ENCODE results near the gene TMEM184A. TPM values are rescaled to one million over a fixed set of nuclear protein-coding genes. Genes with fewer than 3 reads are reported as not detected.
"Not testable (repeated sequence)": the region's sequence is repeated elsewhere in the genome, so short reads cannot be mapped to it uniquely, and the experiment has no call there.

Gene TMEM184A
- total RNA-seq, 1 donor from 2014 or later = 3.4 TPM

DNA sequence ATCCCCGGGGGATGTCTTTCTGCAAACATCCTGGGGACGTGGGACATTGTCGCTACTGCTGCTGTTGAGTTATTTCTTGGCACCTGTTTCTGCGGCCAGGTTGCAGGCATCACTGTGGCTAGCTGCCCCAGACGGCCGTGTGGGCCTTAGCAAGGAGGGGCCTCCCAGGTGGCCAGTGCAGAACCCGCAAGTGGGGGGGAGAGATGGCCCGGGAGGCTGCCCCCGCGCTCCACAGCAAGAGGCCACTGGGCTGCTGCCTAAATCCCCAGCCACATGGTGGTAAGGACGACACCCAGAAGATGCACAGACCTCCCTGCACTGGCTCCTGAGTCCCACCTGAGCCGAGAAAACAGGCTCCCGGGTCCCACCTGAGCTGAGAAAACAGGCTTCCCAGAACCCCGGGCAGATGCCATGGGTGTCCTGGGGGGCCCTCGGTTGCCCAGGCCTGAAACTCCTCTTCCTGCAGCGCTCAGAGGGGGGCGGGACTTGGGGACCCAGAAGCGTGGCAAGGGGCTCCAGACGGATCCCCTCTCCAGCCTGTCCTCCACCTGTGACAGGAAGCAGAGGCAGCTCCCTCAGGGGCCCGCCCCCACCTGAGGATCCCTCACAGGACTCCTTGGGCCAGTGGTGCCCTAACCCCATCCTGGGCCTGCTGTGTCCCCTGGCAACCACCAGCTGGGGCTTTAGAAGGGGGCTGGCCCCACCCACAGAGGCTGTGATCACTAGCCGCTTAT lies 26.5 kb downstream of the TMEM184A start:
- DNase-seq (ENCODE audit: low spot score) = no peak

GRCh38 chr7:1526271-1526754 lies 29.7 kb downstream of the TMEM184A start:
- no peak for DNase-seq (ENCODE audit: low spot score)

- no peak for DNase-seq (ENCODE audit: low spot score)
These were observed 30.6 kb downstream of the TMEM184A start for GRCh38 chr7:1525409-1525808.

DNA sequence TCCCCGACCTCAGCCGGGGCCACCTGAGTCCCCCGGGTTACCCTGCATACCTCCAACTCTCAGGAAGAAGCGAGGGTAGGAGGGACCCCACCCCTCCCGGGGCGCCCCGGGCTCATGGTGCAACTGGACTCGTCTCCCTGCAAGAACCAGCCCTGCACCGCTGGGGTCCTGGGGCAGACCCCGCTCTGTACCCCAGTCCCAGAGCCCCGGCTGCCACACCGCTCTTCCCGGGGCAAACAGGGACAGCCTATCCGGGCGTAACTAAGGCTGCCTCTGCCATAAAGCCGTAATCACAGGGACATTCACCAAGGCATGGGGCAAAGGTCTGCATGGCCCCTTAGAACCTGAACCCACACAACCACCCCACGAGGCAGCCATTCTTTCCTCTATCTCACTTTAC lies 32.2 kb downstream of the TMEM184A start:
- no peak for DNase-seq (ENCODE audit: low spot score)

- DNase-seq (ENCODE audit: low spot score) = no peak
These were observed 32.8 kb downstream of the TMEM184A start for GRCh38 chr7:1523208-1523607.

DNA sequence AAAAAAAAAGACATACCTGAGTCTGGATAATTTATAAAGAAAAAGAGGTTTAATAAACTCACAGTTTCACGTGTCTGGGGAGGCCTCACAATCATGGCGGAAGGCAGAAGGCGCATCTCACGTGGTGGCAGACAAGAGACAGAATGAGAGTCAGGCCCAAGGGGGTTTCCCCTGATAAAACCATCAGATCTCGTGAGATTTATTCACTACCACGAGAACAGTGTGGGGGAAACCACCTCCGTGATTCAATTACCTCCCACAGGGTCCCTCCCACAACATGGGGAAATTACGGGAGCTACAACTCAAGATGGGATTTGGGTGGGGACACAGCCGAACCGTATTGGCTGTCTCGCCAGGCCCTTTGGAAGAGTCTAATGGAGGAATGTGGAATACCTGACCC lies 34.5 kb downstream of the TMEM184A start:
- no peak for DNase-seq (ENCODE audit: low spot score)

DNA sequence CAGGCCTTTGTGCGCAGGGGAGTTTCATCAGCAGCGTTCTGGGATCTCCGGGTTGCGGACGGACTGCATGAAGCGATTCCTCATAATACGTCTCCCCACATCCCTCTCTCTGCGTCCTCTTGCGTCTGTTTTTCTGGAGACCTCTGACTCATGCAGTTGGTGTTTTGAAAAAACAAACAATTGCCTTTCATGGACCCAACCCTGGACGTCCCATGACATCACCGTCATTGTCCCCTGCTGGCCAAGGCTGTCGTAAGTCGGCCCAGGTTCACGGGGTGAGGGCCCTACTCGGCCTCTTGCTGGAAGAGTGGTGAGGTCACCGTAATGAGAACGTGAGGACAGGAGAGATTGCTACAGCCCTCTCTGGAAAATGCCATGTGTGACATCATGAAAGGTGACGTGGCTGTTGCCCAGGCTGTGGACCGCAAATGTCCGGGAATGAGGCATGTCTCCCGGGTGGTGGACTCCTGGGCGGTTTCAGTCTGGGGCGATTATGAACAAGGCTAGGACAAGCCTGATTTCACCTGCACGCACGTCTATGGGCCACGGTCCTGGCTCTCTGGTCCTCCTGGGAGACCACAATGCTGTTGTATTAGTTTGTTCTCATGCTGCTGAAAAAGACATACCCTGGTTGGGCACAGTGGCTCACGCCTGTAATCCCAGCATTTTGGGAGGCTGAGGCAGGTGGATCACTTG lies 35.3 kb downstream of the TMEM184A start:
- no peak for DNase-seq (ENCODE audit: low spot score)

DNA sequence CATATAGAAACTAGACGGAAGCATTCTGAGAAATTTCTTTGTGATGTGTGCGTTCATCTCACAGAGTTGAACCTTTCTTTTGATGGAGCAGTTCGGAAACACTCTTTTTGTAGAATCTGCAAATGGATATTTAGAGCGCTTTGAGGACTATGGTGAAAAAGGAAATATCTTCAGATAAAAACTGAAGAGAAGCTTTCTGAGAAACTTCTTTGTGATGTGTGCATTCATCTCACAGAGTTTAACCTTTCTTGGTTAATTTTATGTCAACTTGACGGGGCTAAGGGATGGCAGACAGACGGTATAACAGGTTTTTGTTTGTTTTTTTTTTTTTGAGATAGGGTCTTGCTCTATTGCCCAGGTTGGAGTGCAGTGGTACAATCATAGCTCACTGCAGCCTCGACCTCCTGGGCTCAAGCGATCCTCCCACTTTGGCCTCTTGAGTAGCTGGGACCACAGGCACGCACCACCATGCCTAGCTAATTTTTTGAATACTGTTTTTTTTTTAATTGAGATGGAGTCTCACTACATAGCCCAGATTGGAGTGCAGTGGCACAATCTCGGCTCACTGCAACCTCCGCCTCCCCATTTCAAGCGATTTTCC lies 36.6 kb downstream of the TMEM184A start:
- not testable (repeated sequence) for DNase-seq (ENCODE audit: low spot score)

DNA sequence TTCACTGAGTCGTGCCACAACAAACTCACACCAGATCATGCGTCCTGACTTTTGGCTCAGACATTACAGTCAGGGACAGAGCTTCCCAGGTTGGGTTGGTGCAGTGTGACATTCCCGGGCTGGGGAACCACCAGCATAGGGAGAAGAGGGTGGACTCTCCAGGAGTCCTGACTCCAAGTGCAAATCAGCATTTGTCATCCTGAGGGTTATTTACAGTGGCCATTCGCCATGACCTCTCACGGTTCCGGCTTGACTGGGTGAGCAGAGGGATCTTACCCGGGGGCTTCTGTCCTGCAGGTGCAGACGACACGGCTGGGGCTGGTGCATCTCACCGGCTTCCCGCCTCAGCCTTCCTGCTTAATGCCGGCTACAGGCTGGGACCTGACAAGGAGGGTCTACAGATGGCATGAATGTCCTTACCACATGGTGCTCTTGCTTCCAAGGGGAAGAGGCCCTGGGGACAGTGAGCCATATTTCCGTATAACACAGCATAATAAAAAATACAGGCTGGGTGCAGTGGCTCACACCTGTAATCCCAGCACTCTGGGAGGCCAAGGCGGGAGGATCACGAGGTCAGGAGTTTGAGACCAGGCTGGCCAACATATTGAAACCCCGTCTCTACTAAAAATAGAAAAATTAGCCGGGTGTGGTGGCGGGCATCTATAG lies 39.3 kb downstream of the TMEM184A start:
- DNase-seq (ENCODE audit: low spot score) = no peak

DNA sequence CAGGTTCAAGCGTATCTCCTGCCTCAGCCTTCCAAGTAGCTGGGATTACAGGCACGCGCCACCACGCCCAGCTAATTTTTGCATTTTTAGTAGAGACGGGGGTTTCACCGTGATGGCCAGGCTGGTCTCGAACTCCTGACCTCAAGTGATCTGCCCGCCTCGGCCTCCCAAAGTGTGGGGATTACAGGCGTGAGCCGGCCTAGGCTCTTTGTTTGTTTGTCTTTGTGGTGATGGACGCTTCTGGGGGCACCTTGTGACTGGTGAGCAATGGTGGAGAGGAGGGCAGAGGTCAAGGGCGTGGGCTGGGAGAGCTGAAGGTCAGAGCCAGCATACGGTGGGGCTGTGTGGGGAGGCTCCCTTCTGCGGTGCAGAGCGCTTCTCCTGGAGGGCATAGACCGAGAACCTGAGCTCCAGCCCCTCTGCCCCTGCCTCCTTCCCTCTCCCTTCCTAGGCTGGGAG lies 40.5 kb downstream of the TMEM184A start:
- not testable (repeated sequence) for DNase-seq (ENCODE audit: low spot score)

DNA sequence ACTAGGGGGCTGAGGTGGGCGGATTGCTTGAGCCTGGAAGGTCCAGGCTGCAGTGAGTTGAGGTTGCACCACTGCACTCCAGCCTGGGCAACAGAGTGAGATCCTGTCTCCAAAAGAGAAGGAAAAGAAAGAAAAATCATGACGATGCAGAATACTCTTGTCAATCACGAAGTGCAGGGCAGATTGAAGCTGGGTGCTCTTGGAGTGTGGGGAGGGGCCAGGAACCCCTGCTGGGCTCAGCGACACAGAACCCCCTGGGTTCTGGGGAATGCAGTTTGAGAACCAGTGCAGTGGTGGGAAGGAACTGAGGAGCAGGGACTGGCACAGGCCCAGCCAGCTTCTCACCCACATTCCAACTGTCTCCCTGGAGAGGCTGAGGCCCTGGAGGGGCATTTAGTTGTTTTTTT lies 41.0 kb downstream of the TMEM184A start:
- no peak for DNase-seq (ENCODE audit: low spot score)

- DNase-seq (ENCODE audit: low spot score) = no peak
These were observed 41.6 kb downstream of the TMEM184A start for GRCh38 chr7:1514407-1514806.

DNA sequence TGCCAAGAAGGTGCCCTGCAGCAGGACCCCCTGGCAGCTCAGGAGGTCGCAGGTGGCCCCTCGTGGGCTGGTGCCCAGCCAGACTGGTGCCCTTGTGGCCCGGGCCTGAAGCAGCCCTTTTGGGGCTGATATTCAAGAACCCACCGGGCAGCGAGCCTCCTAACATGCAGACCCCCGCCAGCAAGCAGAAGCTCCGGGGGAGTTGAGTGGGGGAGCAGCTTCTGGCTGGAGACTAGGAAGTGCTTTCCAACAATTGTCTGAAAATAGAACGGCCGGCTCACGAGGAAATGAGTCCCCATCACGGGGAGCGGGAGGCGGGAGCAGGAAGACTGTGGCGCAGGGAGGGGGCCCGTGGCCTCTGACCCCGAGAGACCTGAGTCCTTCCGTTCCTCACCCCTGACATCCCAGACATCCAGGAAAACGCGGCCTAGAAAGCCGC lies 42.3 kb downstream of the TMEM184A start:
- no peak for DNase-seq (ENCODE audit: low spot score)

- peak; percentile 53 for DNase-seq (ENCODE audit: low spot score)
These were observed 43.0 kb downstream of the TMEM184A start for GRCh38 chr7:1512781-1513656.

- no peak for DNase-seq (ENCODE audit: low spot score)
These were observed 44.3 kb downstream of the TMEM184A start for GRCh38 chr7:1511444-1512422.

DNA sequence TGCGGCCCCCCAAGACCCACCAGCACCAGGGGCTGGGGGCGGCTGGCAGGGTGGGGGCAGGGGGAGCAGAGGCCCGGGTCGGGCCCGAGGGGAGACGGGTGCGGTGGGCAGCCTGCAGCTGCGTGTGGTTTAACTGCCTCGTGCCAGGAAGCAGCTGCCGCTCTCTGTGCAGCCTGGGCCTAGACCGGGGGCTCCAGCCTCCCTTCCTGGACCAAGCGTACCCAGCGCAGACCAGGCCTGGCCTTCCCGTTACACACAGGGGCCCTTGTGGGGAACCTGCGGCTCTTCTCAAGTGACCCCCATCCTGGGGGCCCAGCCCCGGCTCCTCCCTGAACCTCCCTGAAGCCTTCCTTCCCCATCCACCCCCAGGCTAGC lies 45.2 kb downstream of the TMEM184A start:
- no peak for DNase-seq (ENCODE audit: low spot score)

DNA sequence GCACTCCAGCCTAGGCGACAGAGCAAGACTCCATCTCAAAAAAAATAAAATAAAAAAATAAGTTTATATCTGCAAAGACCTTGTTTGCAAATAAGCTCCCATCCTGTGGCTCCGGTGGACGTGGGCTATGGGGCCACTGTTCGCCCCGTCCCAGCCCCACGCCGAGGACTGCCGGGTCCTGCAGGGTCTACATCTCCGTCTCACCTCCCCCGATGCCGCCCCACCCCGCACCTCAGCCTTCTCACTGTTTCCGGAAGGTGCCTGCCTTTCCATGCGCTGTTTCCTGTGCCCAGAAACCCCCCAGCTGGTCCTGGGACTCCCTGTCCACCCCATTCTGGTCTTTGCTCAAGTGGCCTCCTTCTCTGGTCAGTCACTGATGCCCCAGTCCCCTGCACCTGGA lies 46.8 kb downstream of the TMEM184A start:
- DNase-seq (ENCODE audit: low spot score) = no peak

- DNase-seq (ENCODE audit: low spot score) = no peak
These were observed 47.7 kb downstream of the TMEM184A start for GRCh38 chr7:1508277-1508758.

- no peak for DNase-seq (ENCODE audit: low spot score)
These were observed 50.1 kb downstream of the TMEM184A start for GRCh38 chr7:1505731-1506550.
